OCI-LY1 (cell line): ENCODE measurements around the gene CCT7.

Source experiments
- EZH2 ChIP-seq: fragments of 200-600 bp; sonication (generic), shearing (Covaris generic); IDR thresholded peaks from 2 replicates; pipeline ENCODE4 v1.8.0; 2017; ENCODE audit warnings: borderline replicate concordance, mixed run types, mild to moderate bottlenecking, antibody characterized with exemption, low read length, moderate library complexity, mixed read lengths
- TF ChIP-seq, protein P1 (sequence below): fragments of 200-600 bp; sonication (generic), shearing (Covaris generic); IDR thresholded peaks from 2 replicates; pipeline ENCODE4 v1.5.1; 2017; ENCODE audit warnings: mild to moderate bottlenecking, antibody characterized with exemption, low read length, moderate library complexity, mixed read lengths

GRCh38 chr2:73235315-73236028 lies 1.4 kb downstream of the CCT7 start:
- TF ChIP-seq, protein P1, sequence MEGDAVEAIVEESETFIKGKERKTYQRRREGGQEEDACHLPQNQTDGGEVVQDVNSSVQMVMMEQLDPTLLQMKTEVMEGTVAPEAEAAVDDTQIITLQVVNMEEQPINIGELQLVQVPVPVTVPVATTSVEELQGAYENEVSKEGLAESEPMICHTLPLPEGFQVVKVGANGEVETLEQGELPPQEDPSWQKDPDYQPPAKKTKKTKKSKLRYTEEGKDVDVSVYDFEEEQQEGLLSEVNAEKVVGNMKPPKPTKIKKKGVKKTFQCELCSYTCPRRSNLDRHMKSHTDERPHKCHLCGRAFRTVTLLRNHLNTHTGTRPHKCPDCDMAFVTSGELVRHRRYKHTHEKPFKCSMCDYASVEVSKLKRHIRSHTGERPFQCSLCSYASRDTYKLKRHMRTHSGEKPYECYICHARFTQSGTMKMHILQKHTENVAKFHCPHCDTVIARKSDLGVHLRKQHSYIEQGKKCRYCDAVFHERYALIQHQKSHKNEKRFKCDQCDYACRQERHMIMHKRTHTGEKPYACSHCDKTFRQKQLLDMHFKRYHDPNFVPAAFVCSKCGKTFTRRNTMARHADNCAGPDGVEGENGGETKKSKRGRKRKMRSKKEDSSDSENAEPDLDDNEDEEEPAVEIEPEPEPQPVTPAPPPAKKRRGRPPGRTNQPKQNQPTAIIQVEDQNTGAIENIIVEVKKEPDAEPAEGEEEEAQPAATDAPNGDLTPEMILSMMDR = no peak
- no peak for TF ChIP-seq EZH2
